GM12892 (cell line): Measurements from ENCODE around the gene TRPV3.

Experiments used
- POLR2A ChIP-seq: IDR thresholded peaks from 2 replicates; pipeline ENCODE4 v1.6.1; 2011; ENCODE audit warnings: low read depth, low read length, control low read depth
- POLR2AphosphoS5 ChIP-seq: IDR thresholded peaks from 2 replicates; pipeline ENCODE4 v1.6.1; 2011; ENCODE audit warnings: low read depth, low read length, control low read depth
- TAF1 ChIP-seq: IDR thresholded peaks from 2 replicates; pipeline ENCODE4 v1.6.1; 2011; ENCODE audit warnings: low read depth, mild to moderate bottlenecking, control low read depth, low read length, borderline replicate concordance

DNA sequence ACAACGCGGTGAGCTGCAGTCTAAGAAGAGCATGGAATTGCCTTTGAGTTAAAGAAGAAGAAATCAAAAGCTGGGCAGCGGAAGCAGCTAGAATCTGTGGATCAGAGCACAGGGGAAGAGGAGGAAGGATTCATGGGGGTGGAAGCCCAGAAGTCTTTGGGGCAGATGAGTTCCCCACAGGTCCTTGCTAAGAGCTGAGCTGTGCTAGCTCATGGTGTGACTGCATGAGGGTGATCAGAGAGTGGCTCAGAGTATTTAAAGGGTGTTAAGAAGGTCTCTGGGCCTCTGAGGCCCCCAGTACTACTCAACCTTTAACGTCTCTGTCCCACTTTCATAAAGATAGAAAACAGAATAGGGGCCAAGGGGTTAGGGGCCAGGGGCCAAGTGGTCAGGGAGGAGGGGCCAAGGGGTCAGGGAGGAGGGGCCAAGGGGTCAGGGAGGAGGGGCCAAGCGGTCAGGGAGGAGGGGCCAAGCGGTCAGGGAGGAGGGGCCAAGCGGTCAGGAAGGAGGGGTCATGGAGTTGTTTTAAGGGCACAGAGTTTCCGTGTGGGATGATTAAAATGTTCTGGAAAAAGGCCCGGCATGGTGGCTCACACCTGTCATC is 12.0 kb upstream of the TRPV3 start:
- TF ChIP-seq TAF1 (no peak), POLR2A (no peak), POLR2AphosphoS5 (no peak)
